Activated CD4-positive, alpha-beta T cell treated with anti-CD3 and anti-CD28 coated beads for 36 hours (primary cell): ENCODE data around the gene KLHL18. TPM values are rescaled to one million over a fixed set of nuclear protein-coding genes. Genes with fewer than 3 reads are reported as not detected.
"Not testable (repeated sequence)": the region's sequence is repeated elsewhere in the genome, so short reads cannot be mapped to it uniquely, and the experiment has no call there.

Experiments
- ATAC-seq: fragments of 200-7000 bp; cut with Tn5 transposase; one replicate; pipeline ENCODE4 v1.10.0; 2021; ENCODE audit warnings: mild to moderate bottlenecking, moderate library complexity
- CTCF ChIA-PET: fragments of 350-600 bp; sonication (Branson Sonifier 250); formaldehyde crosslinking; loops from one replicate; lab custom pipeline; 2021; ENCODE audit warnings: antibody characterized with exemption; lab: Charles Lee
- POLR2A ChIA-PET: fragments of 350-600 bp; sonication (Branson Sonifier 250); formaldehyde crosslinking; loops from one replicate; lab custom pipeline; 2021; ENCODE audit warnings: antibody characterized with exemption, inconsistent platforms; lab: Charles Lee
- DNase-seq: peaks from one replicate; pipeline ENCODE4 v3.0.0-alpha.2; 2020
- H3K27ac Mint-ChIP-seq: one replicate; pipeline ENCODE4 v1.8.0; 2021; ENCODE audit warnings: mixed read lengths
- H3K27me3 Mint-ChIP-seq: one replicate; pipeline ENCODE4 v1.8.0; 2021; ENCODE audit warnings: mixed read lengths
- H3K36me3 Mint-ChIP-seq: one replicate; pipeline ENCODE4 v1.8.0; 2021; ENCODE audit warnings: low read depth, mixed read lengths
- H3K4me1 Mint-ChIP-seq: one replicate; pipeline ENCODE4 v1.8.0; 2021; ENCODE audit warnings: mixed read lengths
- H3K4me3 Mint-ChIP-seq: one replicate; pipeline ENCODE4 v1.8.0; 2021; ENCODE audit warnings: mild to moderate bottlenecking, moderate library complexity, mixed read lengths
- H3K9me3 Mint-ChIP-seq: one replicate; pipeline ENCODE4 v1.8.0; 2021; ENCODE audit warnings: low read depth, mixed read lengths
- intact Hi-C, 2 experiments: fragments of 100-400 bp; cut with DNase I in 1 of 2; cut with micrococcal nuclease in 1 of 2; formaldehyde crosslinking; loops; one replicate each; pipeline versions ENCODE4 v1.14.2 to v1.15.1; 2022 to 2024; cut with DNase I, micrococcal nuclease
- total RNA-seq, 2 experiments: library from RNA; stranded (reverse); gene quantifications; one replicate each; pipeline ENCODE4 v1.2.3, GENCODE V29; 2021

KLHL18 gene
- total RNA-seq, 2 experiments from 2014 or later, result 19.0 to 22.4 TPM

DNA sequence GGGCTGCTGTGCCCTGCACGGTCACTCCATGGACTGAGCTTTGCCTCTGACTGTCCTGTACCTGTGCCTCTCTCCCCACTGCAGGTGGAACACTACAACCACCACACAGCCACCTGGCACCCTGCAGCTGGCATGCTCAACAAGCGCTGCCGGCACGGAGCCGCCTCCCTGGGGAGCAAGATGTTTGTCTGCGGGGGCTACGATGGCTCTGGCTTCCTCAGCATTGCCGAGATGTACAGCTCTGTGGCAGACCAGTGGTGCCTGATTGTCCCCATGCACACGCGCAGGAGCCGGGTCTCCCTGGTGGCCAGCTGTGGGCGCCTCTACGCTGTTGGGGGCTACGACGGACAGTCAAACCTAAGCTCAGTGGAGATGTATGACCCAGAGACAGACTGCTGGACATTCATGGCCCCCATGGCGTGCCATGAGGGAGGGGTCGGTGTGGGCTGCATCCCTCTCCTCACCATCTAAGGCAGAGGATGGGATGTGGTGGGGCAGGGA, 60.8 kb downstream of the KLHL18 start:
- ChIA-PET POLR2A (interaction anchor here (0.6 kb wide), 1 partner anchor 80 kb away, joined by 3 read pairs; no protein-coding TSS in a partner anchor), CTCF (no interaction called here)
- no peak overlapping the region for H3K4me3 Mint-ChIP-seq
- intact Hi-C loops, result no loop called here
- no peak for ATAC-seq
- no peaks in the 10 kb centered on the region for H3K9me3 Mint-ChIP-seq
- no peak overlapping the region for H3K27ac Mint-ChIP-seq
- peaks cover 2% of the 10 kb centered on the region for H3K4me1 Mint-ChIP-seq
- H3K27me3 Mint-ChIP-seq, result no peaks in the 10 kb centered on the region
- no peak for DNase-seq
- peaks cover 22% of the 10 kb centered on the region for H3K36me3 Mint-ChIP-seq

DNA sequence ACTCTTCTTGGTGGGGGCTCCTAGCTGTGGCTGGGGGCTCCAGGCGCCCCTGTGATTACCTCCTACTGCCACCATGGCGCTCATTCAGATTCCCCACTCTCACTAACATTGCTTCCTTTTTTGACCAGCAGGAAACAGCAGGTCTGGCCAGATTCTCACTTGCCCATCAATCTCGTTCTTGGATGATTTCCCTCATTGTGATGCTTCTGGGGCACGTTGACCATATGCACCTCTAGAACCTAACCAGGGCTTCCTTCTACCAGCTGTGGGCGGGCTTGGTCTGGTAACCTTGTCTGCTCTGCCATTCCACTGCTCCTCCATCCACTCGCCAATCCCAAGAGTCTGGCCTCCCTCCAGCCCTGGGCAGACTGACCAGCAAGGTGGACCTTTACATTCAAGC, 62.2 kb downstream of the KLHL18 start:
- Mint-ChIP-seq H3K9me3 (no peaks in the 10 kb centered on the region), H3K4me3 (no peak overlapping the region), H3K27ac (no peak overlapping the region), H3K27me3 (no peaks in the 10 kb centered on the region), H3K4me1 (peaks cover 2% of the 10 kb centered on the region), H3K36me3 (peaks cover 19% of the 10 kb centered on the region)
- DNase-seq, result no peak
- ATAC-seq, result no peak
- POLR2A ChIA-PET, result no interaction called here
- intact Hi-C loops, result no loop called here
- CTCF ChIA-PET, result no interaction called here

DNA sequence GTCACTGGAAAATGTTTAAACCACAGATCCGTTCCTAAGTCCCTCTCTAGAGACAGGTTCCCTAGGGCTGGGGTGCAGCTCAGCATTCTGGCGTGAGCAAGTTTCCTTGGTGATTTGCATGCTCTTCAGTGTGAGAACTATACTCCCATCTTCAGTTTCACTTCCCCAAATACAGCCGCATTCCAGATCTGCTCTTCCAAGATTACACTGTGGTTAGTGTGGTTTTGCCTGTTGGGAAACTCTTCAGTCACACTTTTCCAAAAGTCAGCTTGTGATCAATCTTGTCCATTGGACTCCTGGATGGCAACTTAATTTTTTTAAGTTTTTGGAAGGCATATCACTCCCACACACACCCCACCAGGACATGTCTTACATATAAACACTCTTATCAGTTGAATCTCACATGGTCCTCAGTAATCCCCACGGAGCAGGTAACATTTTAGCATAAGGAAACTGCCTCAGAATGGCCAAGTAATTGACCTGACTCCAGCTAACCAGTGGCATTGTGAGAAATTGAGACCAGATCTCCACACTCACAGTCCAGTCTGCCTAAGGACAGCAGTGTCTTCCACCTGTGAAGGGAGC, 64.6 kb downstream of the KLHL18 start:
- CTCF ChIA-PET, result no interaction called here
- intact Hi-C loops, result no loop called here
- no peaks in the 10 kb centered on the region for H3K27me3 Mint-ChIP-seq
- H3K4me1 Mint-ChIP-seq, result peaks cover 2% of the 10 kb centered on the region
- H3K4me3 Mint-ChIP-seq, result no peak overlapping the region
- POLR2A ChIA-PET, result no interaction called here
- H3K36me3 Mint-ChIP-seq, result peaks cover 16% of the 10 kb centered on the region
- H3K9me3 Mint-ChIP-seq, result no peaks in the 10 kb centered on the region
- ATAC-seq (no peak), DNase-seq (no peak)
- H3K27ac Mint-ChIP-seq, result no peak overlapping the region

DNA sequence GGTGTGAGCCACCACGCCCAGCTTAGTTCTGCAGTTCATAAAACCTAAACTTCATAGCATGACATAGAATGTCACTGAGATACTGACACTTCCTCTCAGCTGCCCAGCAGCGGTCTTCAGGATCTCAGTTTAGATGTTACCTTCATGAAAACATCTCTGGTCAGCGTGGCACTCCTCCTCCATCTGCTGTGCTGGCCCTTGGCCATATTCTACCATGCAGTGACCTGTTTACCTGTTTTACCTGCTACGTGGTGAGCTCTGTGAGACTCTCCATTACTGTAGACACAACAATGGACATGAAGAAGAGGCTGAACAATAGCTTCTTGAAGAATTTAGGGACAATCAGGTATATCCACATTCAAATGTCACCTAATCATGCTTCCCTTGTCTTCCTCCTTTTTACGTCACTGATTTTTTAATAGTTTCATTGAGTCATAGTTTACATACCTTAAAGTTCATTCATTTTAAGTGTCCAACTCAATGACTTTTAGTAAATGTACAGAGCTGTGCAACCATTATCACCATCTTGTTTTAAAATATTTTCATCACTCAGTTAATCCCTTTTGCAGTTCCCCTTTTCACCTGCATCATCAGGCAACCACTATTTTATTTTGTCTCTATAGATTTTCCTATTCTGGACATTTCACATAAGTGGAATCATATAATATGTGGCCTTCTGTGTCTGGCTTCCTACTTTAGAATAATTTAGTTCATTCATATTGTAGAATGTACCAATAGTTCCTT, 65.8 kb downstream of the KLHL18 start:
- POLR2A ChIA-PET, result no interaction called here
- ATAC-seq (no peak), DNase-seq (no peak)
- H3K4me3 Mint-ChIP-seq, result no peak overlapping the region
- peaks cover 2% of the 10 kb centered on the region for H3K4me1 Mint-ChIP-seq
- H3K27ac Mint-ChIP-seq, result no peak overlapping the region
- peaks cover 13% of the 10 kb centered on the region for H3K36me3 Mint-ChIP-seq
- intact Hi-C loops, result no loop called here
- no peaks in the 10 kb centered on the region for H3K27me3 Mint-ChIP-seq
- H3K9me3 Mint-ChIP-seq, result no peaks in the 10 kb centered on the region
- CTCF ChIA-PET, result no interaction called here

GRCh38 chr3:47355010-47355409, 72.3 kb downstream of the KLHL18 start:
- POLR2A ChIA-PET, result no interaction called here
- H3K4me1 Mint-ChIP-seq, result peaks cover under 1% of the 10 kb centered on the region
- CTCF ChIA-PET, result interaction anchor here (1.2 kb wide), 1 partner anchor 11 kb away, joined by 3 read pairs; no protein-coding TSS in a partner anchor

DNA sequence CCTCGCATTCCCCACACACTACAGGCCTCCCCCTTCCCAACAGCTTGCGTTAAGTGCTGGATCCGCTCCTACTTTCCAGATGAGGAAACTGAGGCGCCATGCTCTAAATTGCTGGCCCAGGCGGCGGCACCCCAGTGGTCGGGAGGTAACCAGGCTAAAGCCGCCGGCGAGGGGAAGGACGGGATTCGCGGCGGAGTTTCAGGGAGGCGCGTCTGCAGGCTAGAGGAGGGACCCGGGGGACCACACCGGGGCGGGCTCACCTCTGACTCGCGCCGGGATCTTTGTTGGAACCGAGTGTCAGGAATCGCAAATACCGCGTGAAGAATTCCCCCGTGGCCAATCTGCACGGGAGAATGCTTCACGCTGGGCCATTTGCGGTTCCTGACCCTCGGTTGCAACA, 73.5 kb downstream of the KLHL18 start:
- CTCF ChIA-PET, result interaction anchor here (1.2 kb wide), 1 partner anchor 9 kb away, joined by 3 read pairs; no protein-coding TSS in a partner anchor
- intact Hi-C loops, result no loop called here
- POLR2A ChIA-PET, result no interaction called here

More at GRCh38 chr3:47355010-47355409, 72.3 kb downstream of the KLHL18 start:
- H3K36me3 Mint-ChIP-seq, result peaks cover 2% of the 10 kb centered on the region
- no peaks in the 10 kb centered on the region for H3K27me3 Mint-ChIP-seq
- H3K27ac Mint-ChIP-seq, result no peak overlapping the region
- H3K4me3 Mint-ChIP-seq, result no peak overlapping the region
- no peak for ATAC-seq
- H3K9me3 Mint-ChIP-seq, result peaks cover 13% of the 10 kb centered on the region
- DNase-seq, result no peak
- intact Hi-C loops, result no loop called here

DNA sequence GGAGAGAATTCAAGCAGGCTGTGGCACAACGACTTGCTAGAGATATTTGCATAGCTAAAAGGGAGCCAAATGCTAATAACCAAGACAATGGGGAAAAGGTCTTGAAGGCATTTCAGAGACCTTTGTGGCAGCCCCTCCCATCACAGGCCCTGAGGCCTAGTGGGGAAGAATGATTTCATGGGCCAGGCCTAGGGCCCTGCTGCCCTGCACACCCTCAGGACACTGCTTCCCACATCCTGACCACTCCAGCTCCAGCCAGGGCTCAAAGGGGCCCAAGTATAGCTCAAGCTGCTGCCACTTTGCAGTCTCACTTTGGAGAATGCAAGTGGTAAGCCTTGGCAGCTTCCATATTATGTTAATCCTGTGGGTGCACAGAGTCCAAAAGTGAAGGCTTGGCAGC, 76.6 kb downstream of the KLHL18 start:
- CTCF ChIA-PET, result interaction anchor here (1.0 kb wide), 1 partner anchor 32 kb away, joined by 3 read pairs; no protein-coding TSS in a partner anchor
- ATAC-seq (no peak), DNase-seq (no peak)
- peaks cover 15% of the 10 kb centered on the region for H3K4me1 Mint-ChIP-seq
- H3K36me3 Mint-ChIP-seq, result peaks cover 11% of the 10 kb centered on the region
- intact Hi-C loops, result no loop called here
- H3K27ac Mint-ChIP-seq, result peak overlapping the region; percentile 39
- H3K27me3 Mint-ChIP-seq, result no peaks in the 10 kb centered on the region
- H3K9me3 Mint-ChIP-seq, result peaks cover 18% of the 10 kb centered on the region
- H3K4me3 Mint-ChIP-seq, result no peak overlapping the region
- POLR2A ChIA-PET, result no interaction called here

More for the DNA sequence above, 73.5 kb downstream of the KLHL18 start:
- Mint-ChIP-seq H3K36me3 (peaks cover 7% of the 10 kb centered on the region), H3K27ac (no peak overlapping the region), H3K27me3 (no peaks in the 10 kb centered on the region), H3K9me3 (peaks cover 18% of the 10 kb centered on the region), H3K4me1 (peaks cover 6% of the 10 kb centered on the region), H3K4me3 (no peak overlapping the region)
- ATAC-seq (no peak), DNase-seq (no peak)

DNA sequence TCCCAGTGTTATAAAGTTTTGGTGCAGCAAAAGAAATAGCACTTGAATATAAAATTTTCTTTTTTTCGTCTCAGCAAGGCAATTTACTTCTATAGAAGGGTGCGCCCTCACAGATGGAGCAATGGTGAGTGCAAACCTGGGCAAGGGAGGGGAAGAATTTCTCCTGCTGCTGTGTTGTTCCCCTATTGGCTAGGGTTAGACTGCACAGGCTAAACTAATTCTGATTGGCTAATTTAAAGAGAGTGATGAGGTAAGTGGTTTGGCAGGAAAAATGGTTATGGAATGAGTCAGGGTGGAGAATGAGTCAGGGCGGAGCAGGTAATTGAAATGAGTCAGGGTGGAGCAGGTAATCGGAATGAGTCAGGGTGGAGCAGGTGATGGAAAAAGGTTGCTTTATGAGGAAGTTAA, 77.4 kb downstream of the KLHL18 start:
- H3K4me3 Mint-ChIP-seq, result peak overlapping the region; percentile 3
- H3K4me1 Mint-ChIP-seq, result peaks cover 15% of the 10 kb centered on the region
- H3K9me3 Mint-ChIP-seq, result peaks cover 18% of the 10 kb centered on the region
- ATAC-seq (peak; percentile 75), DNase-seq (peak; percentile 67)
- peak overlapping the region; percentile 21 for H3K27ac Mint-ChIP-seq
- peaks cover 11% of the 10 kb centered on the region for H3K36me3 Mint-ChIP-seq
- POLR2A ChIA-PET, H3K27me3 Mint-ChIP-seq, CTCF ChIA-PET: not testable (repeated sequence)
- intact Hi-C loops, result loop anchor here in 1 of 2 experiments (1.0 kb wide), 1 partner anchor 20 kb away; no protein-coding TSS in a partner anchor

GRCh38 chr3:47362701-47363100, 80.0 kb downstream of the KLHL18 start:
- DNase-seq (no peak), ATAC-seq (peak; percentile 25)
- CTCF ChIA-PET, result interaction anchor here (0.7 to 2.1 kb wide), 3 partner anchors 15 to 29 kb away, joined by 3 to 5 read pairs (median 3); partner anchors contain the start of gene PTPN23
- H3K9me3 Mint-ChIP-seq, result peaks cover 18% of the 10 kb centered on the region
- H3K27me3 Mint-ChIP-seq, result no peaks in the 10 kb centered on the region
- intact Hi-C loops, result no loop called here
- peaks cover 15% of the 10 kb centered on the region for H3K4me1 Mint-ChIP-seq
- H3K27ac Mint-ChIP-seq, result peak overlapping the region; percentile 51
- H3K36me3 Mint-ChIP-seq, result peaks cover 11% of the 10 kb centered on the region
- H3K4me3 Mint-ChIP-seq, result no peak overlapping the region
- POLR2A ChIA-PET, result no interaction called here

GRCh38 chr3:47365213-47366153, 82.7 kb downstream of the KLHL18 start:
- no peak overlapping the region for H3K4me3 Mint-ChIP-seq
- intact Hi-C loops, result no loop called here
- peaks cover 2% of the 10 kb centered on the region for H3K27me3 Mint-ChIP-seq
- peaks cover 10% of the 10 kb centered on the region for H3K4me1 Mint-ChIP-seq
- no peak overlapping the region for H3K27ac Mint-ChIP-seq
- peaks cover under 1% of the 10 kb centered on the region for H3K9me3 Mint-ChIP-seq
- ATAC-seq (no peak), DNase-seq (no peak)
- CTCF ChIA-PET, result interaction anchor here (1.1 kb wide), 1 partner anchor 10 kb away, joined by 3 read pairs; no protein-coding TSS in a partner anchor
- peaks cover 4% of the 10 kb centered on the region for H3K36me3 Mint-ChIP-seq
- POLR2A ChIA-PET, result no interaction called here

GRCh38 chr3:47366833-47367232, 84.1 kb downstream of the KLHL18 start:
- H3K4me1 Mint-ChIP-seq, result peaks cover 9% of the 10 kb centered on the region
- no peak for ATAC-seq

More at GRCh38 chr3:47366833-47367232, 84.1 kb downstream of the KLHL18 start:
- no peak overlapping the region for H3K4me3 Mint-ChIP-seq
- peaks cover 3% of the 10 kb centered on the region for H3K36me3 Mint-ChIP-seq
- ChIA-PET CTCF (no interaction called here), POLR2A (no interaction called here)
- intact Hi-C loops, result no loop called here
- H3K27ac Mint-ChIP-seq, result no peak overlapping the region
- no peak for DNase-seq
- H3K27me3 Mint-ChIP-seq, result peaks cover 2% of the 10 kb centered on the region
- H3K9me3 Mint-ChIP-seq, result no peaks in the 10 kb centered on the region
